Fibroblast of skin of left quadriceps (primary cell): ENCODE results near the gene SLC20A1.
A peak's percentile ranks its signal among the peaks of the same experiment; 100 is the strongest.
"Not testable (repeated sequence)": the region's sequence is repeated elsewhere in the genome, so short reads cannot be mapped to it uniquely, and the experiment has no call there.

ENCODE experiments used
- DNase-seq, 2 experiments: peaks; one replicate each; pipeline ENCODE4 v3.0.0-alpha.2; 2013; ENCODE audit warnings: low read depth in 2 of 2

The SLC20A1 gene, protein sequence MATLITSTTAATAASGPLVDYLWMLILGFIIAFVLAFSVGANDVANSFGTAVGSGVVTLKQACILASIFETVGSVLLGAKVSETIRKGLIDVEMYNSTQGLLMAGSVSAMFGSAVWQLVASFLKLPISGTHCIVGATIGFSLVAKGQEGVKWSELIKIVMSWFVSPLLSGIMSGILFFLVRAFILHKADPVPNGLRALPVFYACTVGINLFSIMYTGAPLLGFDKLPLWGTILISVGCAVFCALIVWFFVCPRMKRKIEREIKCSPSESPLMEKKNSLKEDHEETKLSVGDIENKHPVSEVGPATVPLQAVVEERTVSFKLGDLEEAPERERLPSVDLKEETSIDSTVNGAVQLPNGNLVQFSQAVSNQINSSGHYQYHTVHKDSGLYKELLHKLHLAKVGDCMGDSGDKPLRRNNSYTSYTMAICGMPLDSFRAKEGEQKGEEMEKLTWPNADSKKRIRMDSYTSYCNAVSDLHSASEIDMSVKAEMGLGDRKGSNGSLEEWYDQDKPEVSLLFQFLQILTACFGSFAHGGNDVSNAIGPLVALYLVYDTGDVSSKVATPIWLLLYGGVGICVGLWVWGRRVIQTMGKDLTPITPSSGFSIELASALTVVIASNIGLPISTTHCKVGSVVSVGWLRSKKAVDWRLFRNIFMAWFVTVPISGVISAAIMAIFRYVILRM

DNA sequence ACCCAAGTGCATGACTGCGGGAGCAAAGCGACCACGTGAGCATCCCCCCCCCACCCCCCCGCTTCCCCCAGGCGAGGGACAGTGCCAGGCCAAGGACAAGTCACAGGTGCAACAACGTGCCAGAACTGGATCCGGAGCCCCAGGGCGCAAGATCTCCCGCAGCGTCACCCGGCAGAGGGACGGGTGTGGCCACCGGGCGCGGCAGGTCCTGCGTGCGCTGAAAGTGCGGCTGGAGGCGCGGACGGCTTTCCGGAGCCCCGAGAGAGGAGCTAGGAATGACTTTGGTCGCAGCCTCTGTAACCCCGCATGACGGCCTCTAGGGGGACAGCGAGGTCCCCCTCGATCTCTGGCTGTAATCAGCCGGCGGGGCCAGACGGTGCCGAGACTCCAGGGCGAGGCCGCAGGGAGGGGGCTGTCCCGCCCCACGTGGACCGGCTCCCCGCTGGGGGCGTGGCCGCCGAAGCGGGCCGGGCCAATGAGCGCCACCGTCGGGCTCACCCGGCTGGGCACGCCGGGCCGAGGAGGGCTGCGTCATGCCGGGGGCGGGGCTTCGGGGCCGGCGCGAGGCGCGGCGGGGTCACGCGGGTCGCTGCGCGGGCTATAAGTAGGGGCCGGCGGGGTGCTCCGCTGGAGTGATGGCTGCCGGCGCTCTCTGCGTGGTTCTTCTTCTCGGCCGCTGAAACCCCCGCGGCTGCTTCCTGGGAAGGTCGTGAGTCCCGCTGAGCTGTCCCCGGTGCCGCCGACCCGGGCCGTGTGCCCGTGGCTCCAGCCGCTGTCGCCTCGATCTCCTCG is at the start of gene SLC20A1:
TSS of gene SLC20A1 (plus strand) at position 630 of the 792 bp plus-strand sequence. CDS start 890 bp downstream, outside the sequence.
- DNase-seq = peak; percentile 84 to 85

DNA sequence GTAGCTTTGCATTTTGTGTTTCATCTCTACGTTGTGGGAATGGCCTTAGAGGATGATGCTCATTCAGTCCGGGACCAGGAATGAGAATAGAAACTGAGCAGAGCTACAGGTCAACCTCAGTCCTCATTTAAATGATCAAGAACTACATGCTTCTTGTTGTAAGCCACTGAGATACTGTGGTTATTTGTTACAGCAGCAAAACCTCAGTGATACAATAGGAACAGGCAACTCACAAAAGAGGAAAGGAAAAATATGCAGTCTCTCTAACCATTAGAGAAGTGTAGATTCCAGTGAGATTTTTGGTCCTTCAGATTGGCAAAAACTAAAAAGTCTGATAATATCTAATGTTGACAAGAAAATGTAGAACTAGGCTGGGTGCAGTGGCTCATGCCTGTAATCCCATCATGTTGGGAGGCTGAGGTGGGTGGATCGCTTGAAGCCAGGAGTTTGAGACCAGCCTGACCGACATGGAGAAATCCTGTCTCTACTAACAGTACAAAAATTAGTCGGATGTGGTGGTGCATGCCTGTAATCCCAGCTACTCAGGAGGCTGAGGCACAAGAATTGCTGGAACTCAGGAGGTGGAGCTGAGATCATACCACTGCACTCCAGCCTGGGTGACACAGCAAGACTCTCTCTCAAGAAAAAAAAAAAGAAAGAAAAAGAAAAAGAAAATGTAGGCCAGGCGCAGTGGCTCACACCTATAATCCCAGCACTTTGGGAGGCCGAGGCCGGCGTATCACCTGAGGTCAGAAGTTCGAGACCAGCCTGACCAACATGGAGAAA is 48.0 kb upstream of the SLC20A1 start:
- DNase-seq = no peak

DNA sequence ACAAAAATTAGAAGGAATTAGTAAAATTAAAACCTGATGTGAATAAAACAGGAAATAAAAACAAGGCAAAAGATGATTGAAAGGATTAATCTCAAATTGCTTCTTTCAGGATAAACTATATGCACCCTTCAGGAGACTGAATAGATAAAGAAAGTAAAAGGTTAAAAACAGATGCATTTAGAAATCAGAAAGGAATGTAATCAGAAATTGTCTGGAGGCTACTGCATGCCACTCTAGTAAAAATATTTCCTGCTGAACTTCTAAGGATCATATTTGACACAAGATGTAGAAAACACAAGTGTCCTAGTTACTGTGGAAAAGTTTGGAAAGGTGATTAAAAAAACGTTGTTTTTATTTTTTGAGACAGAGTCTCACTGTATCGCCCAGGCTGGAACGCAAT is 45.1 kb upstream of the SLC20A1 start:
- no peak for DNase-seq

DNA sequence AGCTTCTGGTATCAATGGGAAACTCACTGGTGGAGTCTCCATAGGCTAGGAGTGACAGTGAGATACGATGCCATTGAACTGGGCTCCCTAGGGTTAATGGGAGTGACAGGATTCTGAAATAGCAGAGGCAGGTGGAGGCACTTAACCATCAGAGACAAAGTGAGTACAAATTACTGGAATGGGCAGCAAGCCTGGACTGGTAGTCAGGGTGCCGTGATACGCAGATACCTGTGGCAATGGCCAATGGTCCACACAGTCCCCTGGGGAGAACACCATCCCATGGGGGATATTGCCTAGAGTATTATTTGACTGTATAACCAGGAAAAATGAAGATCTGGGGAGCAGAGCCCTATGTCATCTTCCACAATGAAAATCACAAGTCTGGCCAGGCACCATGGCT is 44.0 kb upstream of the SLC20A1 start:
- no peak for DNase-seq

DNA sequence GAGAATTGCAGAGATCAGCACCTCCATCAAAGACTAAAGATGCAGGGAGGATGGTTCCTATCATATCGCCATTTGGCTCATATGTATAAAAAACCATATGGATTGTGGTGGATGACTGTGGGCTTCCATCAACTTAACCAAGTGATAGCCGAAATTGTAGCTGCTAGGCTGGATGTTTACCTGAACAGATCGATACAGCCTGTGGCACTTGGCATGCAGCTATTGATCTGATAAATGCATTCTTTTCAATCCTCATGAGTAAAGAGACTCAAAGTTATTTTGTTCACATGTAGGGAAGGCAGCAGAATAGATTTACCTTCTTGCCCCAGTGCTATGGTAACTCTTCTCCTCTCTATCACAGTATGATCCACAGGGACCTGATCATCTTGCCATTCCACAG is 42.8 kb upstream of the SLC20A1 start:
- no peak for DNase-seq

DNA sequence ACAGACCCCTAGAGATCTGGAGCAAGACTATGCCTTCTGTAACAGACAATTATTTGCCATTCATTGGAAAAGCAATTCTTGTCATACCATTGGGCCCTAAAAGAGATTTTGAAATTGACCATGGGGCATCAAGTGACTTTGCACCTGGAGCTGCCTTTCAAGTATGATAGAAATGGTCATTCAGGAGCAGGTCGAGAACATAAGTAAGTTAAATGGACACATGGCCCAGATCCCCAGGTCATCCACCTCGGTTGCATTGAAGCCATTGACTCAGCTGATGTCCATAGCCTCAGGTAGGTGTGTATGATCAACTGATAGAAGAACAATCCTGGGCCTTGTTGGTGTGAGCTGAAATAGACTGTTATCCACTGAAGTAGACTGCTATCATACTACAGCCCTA is 42.0 kb upstream of the SLC20A1 start:
- DNase-seq = no peak

DNA sequence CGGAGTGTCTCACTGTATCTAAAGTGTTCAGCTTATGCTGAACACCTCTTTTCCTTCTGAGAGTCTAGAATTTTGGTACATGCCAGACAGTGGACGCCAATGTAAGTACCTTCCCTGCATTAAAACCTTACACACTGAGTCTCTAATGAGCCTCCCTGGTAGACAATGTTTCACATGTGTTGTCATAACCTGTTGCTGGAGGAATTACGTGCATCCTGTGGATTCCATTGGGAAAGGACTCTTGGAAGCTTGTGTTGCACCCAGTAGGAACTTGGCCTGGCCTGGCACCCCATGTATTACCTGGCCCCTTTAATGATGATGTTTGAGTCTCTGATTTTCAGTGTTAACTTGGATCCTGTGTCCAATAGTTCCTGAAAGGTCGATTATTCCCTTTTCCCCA is 40.8 kb upstream of the SLC20A1 start:
- DNase-seq = no peak

DNA sequence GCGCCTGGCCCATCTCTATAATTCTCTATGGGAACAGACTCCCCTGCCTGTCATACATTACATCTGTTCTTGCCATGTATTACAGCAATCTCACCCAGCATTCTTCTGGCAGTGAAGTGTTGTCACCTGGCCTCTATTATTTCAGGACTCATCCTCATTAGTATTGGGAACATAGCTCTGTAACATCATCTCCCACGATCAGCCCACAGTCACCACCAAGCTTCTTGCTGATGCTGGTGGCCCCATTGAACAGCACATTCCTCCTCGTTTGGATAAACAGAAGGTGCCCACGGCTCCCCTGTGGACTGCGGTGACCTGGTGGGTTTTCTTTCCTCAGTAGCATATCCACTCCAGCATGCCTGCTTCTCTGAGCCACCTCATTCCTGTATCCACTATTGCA is 39.8 kb upstream of the SLC20A1 start:
- no peak for DNase-seq

DNA sequence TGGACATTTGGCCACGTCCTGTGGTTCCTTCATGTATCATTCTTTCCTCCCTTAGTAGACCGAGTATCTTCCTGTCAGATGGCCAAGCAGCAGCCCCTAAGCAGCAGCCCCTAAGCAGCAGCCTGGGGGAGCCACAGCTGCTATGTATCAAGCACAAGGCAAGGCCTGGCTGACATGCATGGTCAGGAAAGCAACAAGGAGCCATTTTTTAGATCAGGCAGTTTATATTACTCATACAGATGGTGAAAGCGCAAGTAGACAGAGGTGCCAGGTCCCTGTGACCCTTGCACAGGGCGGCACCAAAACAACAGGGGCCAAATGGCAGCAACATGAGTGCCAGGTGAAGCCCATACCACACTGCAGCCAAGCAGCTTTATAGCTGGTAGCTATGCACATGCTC is 39.2 kb upstream of the SLC20A1 start:
- DNase-seq = no peak

DNA sequence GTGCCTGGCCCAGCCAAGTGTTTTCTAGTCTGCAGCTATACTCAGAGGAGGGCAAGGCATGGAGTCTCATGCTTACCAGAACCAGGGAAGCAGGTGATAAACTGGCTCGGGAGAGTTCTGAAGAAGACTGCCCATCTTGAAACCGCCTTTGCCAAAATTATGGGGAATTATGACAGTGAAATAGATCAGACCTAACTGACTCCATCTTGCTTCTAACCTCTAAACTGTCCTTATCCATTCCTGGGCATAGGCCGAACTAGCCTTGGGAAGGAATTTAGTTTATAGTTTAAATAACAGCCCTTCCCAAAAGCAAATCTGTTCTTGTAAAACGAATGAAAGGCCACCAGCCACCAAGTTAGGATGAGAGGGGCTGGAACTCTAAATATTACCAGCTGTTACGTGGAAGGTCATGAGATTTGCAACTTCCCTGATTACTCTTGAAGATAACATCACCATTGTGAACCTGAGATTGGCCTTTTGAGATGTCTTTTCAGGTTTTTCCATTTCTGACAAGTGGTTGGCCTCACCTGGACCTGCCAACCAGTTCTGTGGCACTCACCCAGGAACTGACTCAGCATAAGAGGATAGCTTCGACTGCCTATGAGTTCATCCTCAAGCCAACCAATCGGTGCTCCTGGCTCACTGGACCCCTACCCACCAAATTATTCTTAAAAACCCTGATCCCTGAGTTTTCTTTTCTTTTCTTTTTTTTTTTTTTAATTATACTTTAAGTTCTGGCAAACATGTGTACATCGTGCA is 37.9 kb upstream of the SLC20A1 start:
- DNase-seq = no peak

DNA sequence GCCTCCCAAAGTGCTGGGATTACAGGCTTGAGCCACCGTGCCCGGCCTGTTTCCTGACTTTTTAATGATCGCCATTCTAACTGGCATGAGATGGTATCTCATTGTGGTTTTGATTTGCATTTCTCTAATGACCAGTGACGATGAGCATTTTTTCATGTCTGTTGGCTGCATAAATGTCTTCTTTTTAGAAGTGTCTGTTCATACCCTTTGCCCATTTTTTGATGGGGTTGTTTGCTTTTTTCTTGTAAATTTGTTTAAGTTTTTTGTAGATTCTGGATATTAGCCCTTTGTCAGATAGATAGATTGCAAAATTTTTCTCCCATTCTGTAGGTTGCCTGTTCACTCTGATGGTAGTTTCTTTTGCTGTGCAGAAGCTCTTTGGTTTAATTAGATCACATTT is 36.4 kb upstream of the SLC20A1 start:
- DNase-seq = not testable (repeated sequence)

DNA sequence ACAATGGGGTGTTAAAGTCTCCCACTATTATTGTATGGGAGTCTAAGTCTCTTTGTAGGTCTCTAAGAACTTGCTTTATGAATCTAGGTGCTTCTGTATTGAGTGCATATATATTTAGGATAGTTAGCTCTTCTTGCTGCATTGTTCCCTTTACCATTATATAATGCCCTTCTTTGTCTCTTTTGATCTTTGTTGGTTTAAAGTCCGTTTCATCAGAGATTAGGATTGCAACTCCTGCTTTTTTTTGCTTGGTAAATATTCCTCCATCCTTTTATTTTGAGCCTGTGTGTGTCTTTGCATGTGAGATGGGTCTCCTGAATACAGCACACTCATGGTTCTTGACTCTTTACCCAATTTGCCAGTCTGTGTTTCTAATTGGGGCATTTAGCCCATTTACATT is 33.5 kb upstream of the SLC20A1 start:
- DNase-seq = not testable (repeated sequence)

DNA sequence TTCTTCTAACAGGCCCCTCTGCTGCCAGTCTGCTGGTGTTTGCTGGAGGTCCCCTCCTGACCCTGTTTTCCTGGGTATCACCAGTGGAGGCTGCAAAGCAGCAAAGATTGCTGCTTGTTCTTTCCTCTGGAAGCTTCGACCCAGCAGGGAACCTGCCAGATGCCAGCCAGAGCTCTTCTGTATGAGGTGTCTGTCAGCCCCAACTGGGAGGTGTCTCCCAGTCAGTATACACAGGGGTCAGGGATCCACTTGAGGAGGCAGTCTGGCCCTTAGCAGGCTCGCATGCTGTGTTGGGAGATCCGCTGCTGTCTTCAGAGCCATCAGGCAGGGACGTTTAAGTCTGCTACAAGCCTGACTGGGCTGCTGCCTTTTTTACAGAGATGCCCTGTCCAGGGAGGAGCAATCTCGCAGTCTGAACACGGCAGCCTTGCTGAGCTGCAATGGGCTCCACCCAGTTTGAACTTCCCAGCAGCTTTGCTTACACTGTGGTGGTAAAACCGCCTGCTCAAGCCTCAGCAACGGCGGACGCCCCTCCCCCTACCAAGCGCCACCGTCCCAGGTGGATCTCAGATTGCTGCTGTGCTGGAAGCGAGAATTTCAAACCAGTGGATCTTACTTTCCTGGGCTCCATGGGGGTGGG is 31.4 kb upstream of the SLC20A1 start:
- no peak for DNase-seq

DNA sequence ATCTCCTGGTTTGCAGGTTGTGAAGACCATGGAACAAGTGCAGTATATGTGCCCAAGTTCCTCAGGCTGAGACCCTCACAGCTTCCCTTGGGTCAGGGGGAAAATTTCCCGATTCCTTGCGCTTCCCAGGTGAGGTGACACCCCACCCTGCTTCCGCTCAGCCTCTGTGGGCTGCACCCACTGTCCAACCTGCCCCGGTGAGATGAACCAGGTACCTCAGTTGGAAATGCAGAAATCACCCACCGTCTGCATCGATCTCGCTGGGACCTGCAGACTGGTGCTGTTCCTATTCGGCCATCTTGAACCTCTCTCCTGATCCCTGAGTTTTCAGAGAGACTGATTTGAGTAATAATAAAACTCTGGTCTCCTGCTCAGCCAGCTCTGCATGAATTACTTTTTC is 30.7 kb upstream of the SLC20A1 start:
- DNase-seq = no peak

DNA sequence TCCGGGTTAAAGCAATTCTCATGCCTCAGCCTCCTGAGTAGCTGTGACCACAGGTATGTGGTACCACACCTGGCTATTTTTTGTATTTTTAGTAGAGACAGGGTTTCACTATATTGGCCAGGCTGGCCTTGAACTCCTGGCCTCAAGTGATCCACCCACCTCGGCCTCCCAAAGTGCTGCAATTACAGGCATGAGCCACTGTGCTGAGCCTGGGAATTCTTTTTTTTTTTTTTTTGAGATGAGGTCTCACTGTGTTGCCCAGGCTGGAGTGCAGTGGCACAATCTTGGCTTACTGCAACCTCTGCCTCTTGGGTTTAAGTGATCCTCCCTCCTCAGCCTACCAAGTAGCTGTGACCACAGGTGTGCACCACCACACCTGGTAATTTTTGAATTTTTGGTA is 29.9 kb upstream of the SLC20A1 start:
- DNase-seq = not testable (repeated sequence)

DNA sequence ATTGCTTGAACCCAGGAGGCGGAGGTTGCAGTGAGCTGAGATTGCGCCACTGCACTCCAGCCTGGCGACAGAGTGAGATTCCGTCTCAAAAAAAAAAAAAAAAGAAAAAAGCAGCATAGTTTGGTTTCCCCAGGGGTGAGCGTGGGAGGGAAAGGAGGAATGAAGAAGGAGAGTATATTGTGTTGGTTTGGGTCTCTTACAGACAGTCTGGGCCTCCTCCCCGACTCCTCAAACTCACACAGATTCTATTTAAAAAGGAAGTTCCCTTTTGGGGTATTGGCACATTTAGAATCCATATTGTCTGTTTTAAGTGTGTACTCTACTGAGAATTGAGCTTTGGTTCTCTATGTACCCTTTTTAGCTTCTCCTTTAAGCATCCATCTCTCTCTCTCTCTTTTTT is 27.4 kb upstream of the SLC20A1 start:
- no peak for DNase-seq

DNA sequence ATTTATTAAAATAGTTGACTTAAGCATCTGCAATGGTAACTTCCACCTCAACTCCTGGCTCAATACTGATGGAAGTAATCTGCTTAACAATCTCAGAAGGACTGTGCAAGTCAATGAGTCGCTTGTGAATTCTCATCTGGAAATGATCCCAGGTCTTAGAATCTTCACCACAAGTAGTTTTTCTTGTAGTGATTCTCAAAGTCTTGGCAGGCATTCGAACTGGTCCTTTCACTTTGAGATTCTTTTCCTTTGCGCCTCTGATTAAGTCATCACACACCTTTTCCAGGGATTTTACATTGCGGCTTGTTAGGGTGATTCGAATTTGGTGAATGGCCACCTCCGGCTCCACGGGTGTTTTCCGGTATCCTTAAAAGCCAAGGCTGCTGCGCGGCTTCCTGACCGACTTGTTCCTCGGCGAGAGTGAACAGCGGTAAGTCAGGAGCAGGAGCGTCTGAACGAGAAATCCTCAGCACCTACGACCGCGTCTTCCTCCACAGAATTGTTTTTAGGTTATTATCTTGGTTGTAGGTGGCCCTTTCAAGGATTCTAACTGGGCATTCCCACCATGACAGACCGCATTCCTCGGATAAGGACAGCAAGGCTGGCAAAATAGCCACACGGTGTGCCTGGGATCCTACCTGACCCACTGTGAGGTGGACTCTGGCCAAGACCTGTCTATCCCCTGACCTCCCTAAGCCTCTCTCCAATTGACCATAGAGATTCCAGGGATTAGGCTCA is 23.8 kb upstream of the SLC20A1 start:
- DNase-seq = peak; percentile 67 to 74

DNA sequence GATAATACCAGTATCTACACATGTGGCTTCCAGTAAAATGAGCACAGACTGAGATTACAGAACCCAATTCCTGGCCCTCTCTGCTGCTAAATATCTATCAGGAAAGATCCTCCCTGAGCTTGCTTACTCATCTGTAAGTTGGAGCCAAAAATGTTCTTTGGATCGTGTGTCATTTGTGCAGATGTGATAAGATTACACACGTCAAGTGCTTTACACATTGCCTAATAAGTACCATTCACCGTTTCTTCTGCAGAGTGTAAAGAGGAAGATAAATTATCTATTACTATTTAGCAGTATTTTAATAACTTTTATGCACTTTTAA is 23.2 kb upstream of the SLC20A1 start:
- DNase-seq = peak; percentile 90

DNA sequence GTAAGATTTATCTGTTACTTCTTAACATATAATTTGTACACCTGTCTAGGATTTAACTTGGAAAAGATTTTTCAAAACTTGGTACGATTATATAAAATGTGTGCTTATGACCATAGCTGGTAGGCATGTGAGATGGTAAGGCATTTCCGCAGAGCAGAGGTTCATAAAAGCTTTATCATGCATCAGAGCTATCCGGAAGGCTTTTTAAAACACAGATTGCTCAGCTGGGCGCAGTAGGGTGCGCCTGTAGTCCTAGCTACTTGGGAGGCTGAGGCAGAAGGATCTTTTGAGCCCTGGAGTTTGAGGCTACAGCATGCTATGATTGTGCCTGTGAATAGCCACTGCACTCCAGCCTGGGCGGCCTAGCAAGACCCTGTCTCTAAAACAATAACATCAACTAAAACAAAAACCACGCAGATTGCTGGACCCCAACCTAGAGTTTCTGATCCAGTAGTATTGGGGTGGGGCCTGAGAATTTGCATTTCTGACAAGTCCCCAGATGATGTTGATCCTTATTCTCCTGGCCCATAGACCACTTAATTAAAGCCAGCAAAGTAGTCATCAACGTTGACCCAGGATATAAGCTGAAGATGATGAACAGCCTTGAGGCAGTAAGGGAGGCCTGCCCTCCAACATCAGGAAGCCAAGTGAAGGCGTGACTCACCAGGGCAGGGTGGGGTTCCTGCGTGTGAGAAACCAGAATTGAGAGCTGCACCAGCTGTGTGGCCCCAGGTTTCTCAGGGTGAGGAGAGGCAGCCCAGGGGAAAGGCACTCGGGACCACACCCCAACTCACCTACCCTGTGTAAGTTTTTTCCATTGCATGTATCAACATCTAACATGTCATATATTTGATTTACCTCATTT is 21.6 kb upstream of the SLC20A1 start:
- DNase-seq = no peak
